D341Med (cell line): ENCODE results near the gene RNU1-3.
A peak's percentile ranks its signal among the peaks of the same experiment; 100 is the strongest.

Source experiments
- DNase-seq: peaks from one replicate; pipeline ENCODE4 v3.0.0; 2012; ENCODE audit warnings: low spot score

The RNU1-3 gene

DNA sequence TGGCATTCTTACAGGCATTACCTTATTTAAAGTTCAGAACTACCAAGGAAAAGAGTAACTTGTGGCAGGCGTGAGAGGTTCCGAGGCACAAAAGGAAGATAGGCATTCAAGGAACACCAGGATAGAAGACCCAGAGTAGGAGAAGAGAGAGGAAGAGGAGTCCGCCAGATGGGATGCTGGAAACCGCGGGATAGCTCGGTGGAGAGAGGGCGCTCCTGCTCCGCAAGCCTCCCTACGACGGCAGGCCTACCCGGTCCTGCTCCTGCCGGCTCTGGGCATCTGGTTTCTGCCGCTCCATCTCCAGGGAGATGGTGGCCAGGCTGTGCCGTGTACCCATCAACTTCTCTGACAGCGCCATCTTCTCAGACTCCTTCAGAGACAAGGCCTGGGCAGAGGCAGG lies 48.0 kb downstream of the RNU1-3 start:
- peak; percentile 44 for DNase-seq

DNA sequence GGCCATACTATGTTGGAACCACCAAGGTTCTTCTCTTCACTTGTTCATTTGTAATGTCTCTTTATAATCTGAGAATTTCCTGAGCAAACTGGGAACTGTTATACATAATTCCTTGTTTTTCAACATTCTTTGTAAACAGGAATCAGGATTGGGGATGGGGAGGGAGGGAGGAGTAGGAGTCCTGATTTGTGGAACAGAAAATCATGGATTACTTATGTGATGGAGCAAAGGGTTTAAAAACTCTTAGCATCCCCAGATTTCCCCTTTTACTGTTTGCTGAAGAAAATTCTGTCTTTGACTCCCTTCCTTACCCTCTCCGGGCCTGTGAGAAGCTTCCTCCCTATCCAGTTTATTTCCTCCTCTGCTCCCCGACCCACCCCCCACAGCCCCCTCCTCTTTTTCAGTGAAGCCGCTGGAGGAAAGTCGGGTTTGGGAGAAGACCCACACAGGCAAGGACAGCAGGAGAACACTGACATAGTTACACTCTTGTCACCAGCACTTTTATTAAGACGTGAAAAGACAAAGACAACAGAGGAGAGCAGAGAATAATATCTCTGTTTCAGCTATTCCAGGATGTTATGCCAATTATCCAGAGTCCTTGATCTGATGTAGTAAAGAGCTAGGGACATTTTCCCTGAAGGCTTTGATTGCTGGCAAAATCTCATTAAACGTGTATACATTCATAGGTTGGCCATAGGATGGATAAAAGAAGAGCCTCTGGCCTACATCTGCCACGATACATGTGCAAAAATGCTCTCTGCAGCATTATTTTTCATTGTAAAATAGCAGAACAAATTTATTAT lies 48.8 kb downstream of the RNU1-3 start:
- no peak for DNase-seq

DNA sequence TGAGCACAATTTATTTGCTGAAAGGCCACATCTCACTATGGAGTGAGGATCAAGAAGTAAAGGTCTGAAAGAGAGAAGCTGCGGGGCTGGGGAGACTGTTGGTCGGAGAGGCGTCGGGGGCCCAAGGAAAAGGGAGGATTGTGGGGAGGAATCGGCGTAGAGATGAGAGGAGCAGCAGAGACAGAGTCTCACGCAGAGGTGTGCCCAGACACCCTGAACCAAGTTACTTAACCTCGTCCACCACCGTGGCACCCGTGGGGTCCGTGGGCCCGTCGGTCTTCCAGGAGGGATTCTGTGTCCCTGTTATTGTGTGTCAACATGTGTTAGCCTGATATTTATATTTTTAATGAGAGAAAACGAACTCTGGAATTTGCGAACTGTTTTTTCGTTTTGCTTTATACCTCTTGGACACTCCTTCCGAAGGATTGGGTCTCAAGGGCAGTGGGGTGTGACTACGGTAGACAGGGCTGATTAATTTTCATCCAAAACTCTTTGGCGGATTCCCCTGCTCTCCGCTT lies 49.6 kb downstream of the RNU1-3 start:
- no peak for DNase-seq
